HCT116 (cell line): ENCODE results near the gene APBB2. TPM values are rescaled to one million over a fixed set of nuclear protein-coding genes. Genes with fewer than 3 reads are reported as not detected.

Experiments
- ATAC-seq: fragments of 200-7000 bp; cut with Tn5 transposase; 2 replicates; pipeline ENCODE4 v1.9.1; 2020; ENCODE audit warnings: mild to moderate bottlenecking, moderate library complexity
- BruUV-seq: library from RNA; stranded (reverse); fragments of 400-500 nt; replicated peaks from 2 replicates; lab custom pipeline; 2021; lab: Mats Ljungman, UMichigan
- CTCF ChIA-PET: fragments of 300-600 bp; sonication (Branson Sonifier 250); formaldehyde crosslinking; loops from one replicate; lab custom pipeline; 2021; ENCODE audit warnings: antibody characterized with exemption; lab: Charles Lee
- POLR2A ChIA-PET: fragments of 300-600, 350-600 bp; sonication (Branson Sonifier 250); formaldehyde crosslinking; loops from one replicate; lab custom pipeline; 2021; ENCODE audit warnings: antibody characterized with exemption; lab: Charles Lee
- RAD21 ChIA-PET, 2 experiments: fragments of 300-600 bp; sonication (Branson Sonifier 250); formaldehyde crosslinking; loops; one replicate each; lab custom pipeline; 2023; ENCODE audit warnings: low total read pairs in 2 of 2; ENCODE audit not compliant: uncharacterized antibody in 2 of 2, unreplicated experiment in 2 of 2, low non-redundant PET in 1 of 2; lab: Charles Lee
- DNase-seq: peaks from one replicate; pipeline ENCODE4 v3.0.0-alpha.2; 2010; ENCODE audit warnings: low read depth, low spot score
- H2AFZ ChIP-seq: fragments of 200-600 bp; shearing (Covaris generic), sonication (generic); 2 replicates; pipeline ENCODE4 v1.6.1; 2017; ENCODE audit warnings: low read depth, mixed run types, mixed read lengths, antibody characterized with exemption, low read length; ENCODE audit not compliant: poor library complexity, severe bottlenecking
- H3K27ac ChIP-seq: 2 replicates; pipeline ENCODE4 v1.5.1; 2012; ENCODE audit warnings: low read depth, low read length
- H3K27me3 ChIP-seq: fragments of 200-600 bp; sonication (generic); 2 replicates; pipeline ENCODE4 v1.6.1; 2016; ENCODE audit warnings: mixed run types, low read length, mixed read lengths; ENCODE audit not compliant: insufficient read depth
- H3K36me3 ChIP-seq, 2 experiments: fragments of 200-500 bp in 1 of 2; fragments of 200-600 bp in 1 of 2; sonication (Bioruptor generic) in 1 of 2; sonication (generic) in 1 of 2; 2 replicates each; pipeline versions ENCODE4 v1.5.1 to v1.6.1; 2014 to 2016; ENCODE audit warnings: low read length in 2 of 2, inconsistent platforms in 1 of 2, mixed read lengths in 1 of 2, mixed run types in 1 of 2; ENCODE audit not compliant: insufficient read depth in 2 of 2, control insufficient read depth in 1 of 2
- H3K4me1 ChIP-seq, 2 experiments: fragments of 200-600 bp in 1 of 2; sonication (generic) in 1 of 2; 2 replicates each; pipeline versions ENCODE4 v1.5.1 to v1.6.1; 2012 to 2017; ENCODE audit warnings: low read length in 2 of 2, inconsistent platforms in 1 of 2, mild to moderate bottlenecking in 1 of 2, mixed read lengths in 1 of 2, mixed run types in 1 of 2, moderate library complexity in 1 of 2; ENCODE audit not compliant: insufficient read depth in 2 of 2, control insufficient read depth in 1 of 2
- H3K4me2 ChIP-seq: fragments of 200-600 bp; sonication (generic); 2 replicates; pipeline ENCODE4 v1.6.1; 2017; ENCODE audit warnings: mixed run types, low read length, mixed read lengths
- H3K4me3 ChIP-seq, 2 experiments: fragments of 200-600 bp in 1 of 2; sonication (generic) in 1 of 2; replicated peaks in 1 of 2; 2 replicates each; pipeline ENCODE4 v1.5.1; 2011 to 2016; ENCODE audit warnings: low read length in 2 of 2, control low read depth in 1 of 2, low read depth in 1 of 2, mild to moderate bottlenecking in 1 of 2, mixed read lengths in 1 of 2, mixed run types in 1 of 2
- H3K79me2 ChIP-seq: fragments of 200-600 bp; sonication (generic); 2 replicates; pipeline ENCODE4 v1.6.1; 2017; ENCODE audit warnings: mild to moderate bottlenecking, mixed run types, low read length, moderate library complexity, mixed read lengths; ENCODE audit not compliant: insufficient read depth
- H3K9ac ChIP-seq: fragments of 200-600 bp; sonication (generic); 2 replicates; pipeline ENCODE4 v1.6.1; 2016; ENCODE audit warnings: low read length, mixed read lengths
- H3K9me2 ChIP-seq: fragments of 200-600 bp; sonication (generic), shearing (Covaris generic); 2 replicates; pipeline ENCODE4 v1.6.1; 2017; ENCODE audit warnings: mixed run types, mild to moderate bottlenecking, moderate library complexity; ENCODE audit not compliant: insufficient read depth
- H3K9me3 ChIP-seq, 2 experiments: fragments of 200-500 bp in 1 of 2; fragments of 200-600 bp in 1 of 2; sonication (Bioruptor generic) in 1 of 2; sonication (generic) in 1 of 2; 2 replicates each; pipeline ENCODE4 v1.6.1; 2014 to 2017; ENCODE audit warnings: low read length in 2 of 2, mixed read lengths in 2 of 2, inconsistent platforms in 1 of 2, low read depth in 1 of 2, mild to moderate bottlenecking in 1 of 2, mixed run types in 1 of 2, moderate library complexity in 1 of 2; ENCODE audit not compliant: control insufficient read depth in 1 of 2, insufficient read depth in 1 of 2
- H4K20me1 ChIP-seq: fragments of 200-600 bp; sonication (generic), shearing (Covaris generic); 2 replicates; pipeline ENCODE4 v1.6.1; 2017; ENCODE audit warnings: mixed run types, mild to moderate bottlenecking, moderate library complexity; ENCODE audit not compliant: insufficient read depth
- ATF3 ChIP-seq: IDR thresholded peaks from 2 replicates; pipeline ENCODE4 v1.6.1; 2012
- CBX3 ChIP-seq: IDR thresholded peaks from 2 replicates; pipeline ENCODE4 v1.6.1; 2012; ENCODE audit warnings: low read depth
- CEBPB ChIP-seq: IDR thresholded peaks from 2 replicates; pipeline ENCODE4 v1.6.1; 2012; ENCODE audit warnings: low read depth
- CTCF ChIP-seq, 3 experiments: fragments of 200-600 bp in 1 of 3; sonication (generic) in 1 of 3; IDR thresholded peaks in 2 of 3; conservative IDR thresholded peaks in 1 of 3; 2 replicates each; pipeline ENCODE4 v1.5.1; 2012 to 2017; ENCODE audit warnings: low read depth in 2 of 3, low read length in 2 of 3, antibody characterized with exemption in 1 of 3, borderline replicate concordance in 1 of 3, control low read depth in 1 of 3, mild to moderate bottlenecking in 1 of 3, mixed read lengths in 1 of 3, mixed run types in 1 of 3, moderate library complexity in 1 of 3; ENCODE audit not compliant: insufficient read depth in 1 of 3
- EGR1 ChIP-seq: IDR thresholded peaks from 2 replicates; pipeline ENCODE4 v1.6.1; 2012; ENCODE audit warnings: low read depth
- ELF1 ChIP-seq: IDR thresholded peaks from 2 replicates; pipeline ENCODE4 v1.6.1; 2012; ENCODE audit warnings: low read depth, borderline replicate concordance
- EZH2 ChIP-seq: fragments of 200-600 bp; sonication (generic); IDR thresholded peaks from 2 replicates; pipeline ENCODE4 v1.6.1; 2017; ENCODE audit warnings: antibody characterized with exemption, mixed run types
- EZH2phosphoT487 ChIP-seq: fragments of 200-600 bp; IDR thresholded peaks from 2 replicates; pipeline ENCODE4 v1.6.1; 2018; ENCODE audit warnings: antibody characterized with exemption, borderline replicate concordance
- FOSL1 ChIP-seq: IDR thresholded peaks from 2 replicates; pipeline ENCODE4 v1.6.1; 2012; ENCODE audit warnings: low read depth
- JUND ChIP-seq: IDR thresholded peaks from 2 replicates; pipeline ENCODE4 v1.6.1; 2012
- MAX ChIP-seq: IDR thresholded peaks from 2 replicates; pipeline ENCODE4 v1.6.1; 2012
- POLR2A ChIP-seq: IDR thresholded peaks from 2 replicates; pipeline ENCODE4 v1.7.0; 2011; ENCODE audit warnings: borderline replicate concordance; ENCODE audit not compliant: insufficient read depth, insufficient read length; ENCODE audit errors: extremely low read depth
- POLR2AphosphoS5 ChIP-seq: IDR thresholded peaks from 2 replicates; pipeline ENCODE4 v1.6.1; 2011; ENCODE audit warnings: mild to moderate bottlenecking, low read depth, low read length, moderate library complexity
- SIN3A ChIP-seq: IDR thresholded peaks from 2 replicates; pipeline ENCODE4 v1.6.1; 2012; ENCODE audit warnings: low read depth
- SP1 ChIP-seq: IDR thresholded peaks from 2 replicates; pipeline ENCODE4 v1.6.1; 2012; ENCODE audit warnings: low read depth
- SRF ChIP-seq: IDR thresholded peaks from 2 replicates; pipeline ENCODE4 v1.6.1; 2012; ENCODE audit warnings: low read depth
- TCF7L2 ChIP-seq: IDR thresholded peaks from 2 replicates; pipeline ENCODE4 v1.7.0; 2011; ENCODE audit warnings: borderline replicate concordance, inconsistent platforms; ENCODE audit not compliant: insufficient read depth, insufficient read length; ENCODE audit errors: extremely low read depth
- YY1 ChIP-seq: IDR thresholded peaks from 2 replicates; pipeline ENCODE4 v1.6.1; 2011; ENCODE audit warnings: low read length, low read depth, moderate library complexity, mild to moderate bottlenecking; ENCODE audit not compliant: insufficient replicate concordance; ENCODE audit errors: extremely low read depth
- ZFX ChIP-seq: fragments of 450-650 bp; IDR thresholded peaks from 2 replicates; pipeline ENCODE4 v1.6.1; 2017
- ZNF274 ChIP-seq: fragments of 200-500 bp; sonication (Bioruptor generic); IDR thresholded peaks from 2 replicates; pipeline ENCODE4 v1.6.1; 2014; ENCODE audit warnings: mild to moderate bottlenecking, low read depth, low read length, inconsistent platforms
- intact Hi-C: fragments of 100-400 bp; cut with micrococcal nuclease; formaldehyde crosslinking; loops from 2 replicates; pipeline ENCODE4 v1.10.0; 2022
- total RNA-seq: library from RNA; stranded (reverse); gene quantifications from one replicate; pipeline ENCODE4 v1.2.1, GENCODE V29; 2021; ENCODE audit not compliant: unreplicated experiment

APBB2 gene
- total RNA-seq, 1 experiment from 2014 or later: 72.5 TPM

- H3K27me3 ChIP-seq: no peaks in the 10 kb centered on the region
- POLR2A ChIA-PET: no interaction called here
- TF ChIP-seq FOSL1: no peak
- no peak for TF ChIP-seq TCF7L2
- TF ChIP-seq EZH2: no peak
- TF ChIP-seq ELF1: no peak
- no peak for TF ChIP-seq POLR2A
- no peak for TF ChIP-seq EZH2phosphoT487
- no peak for TF ChIP-seq CBX3
- TF ChIP-seq MAX: no peak
- TF ChIP-seq ATF3: no peak
- no peak for TF ChIP-seq JUND
- no peak for TF ChIP-seq YY1
- no peak for TF ChIP-seq ZNF274
- no peak for TF ChIP-seq SIN3A
- no peak for TF ChIP-seq POLR2AphosphoS5
- TF ChIP-seq ZFX: no peak
- no peak for TF ChIP-seq EGR1
- TF ChIP-seq CEBPB: no peak
- no peak for TF ChIP-seq SP1
- no peak for TF ChIP-seq SRF
- TF ChIP-seq CTCF (IDR thresholded peaks at IDR 0.05 in 2 of 3, conservative IDR thresholded peaks at IDR 0.05 in 1 of 3; ENCODE audit: borderline replicate concordance in 1 of 3, insufficient read depth in 1 of 3, low read depth in 2 of 3, low read length in 2 of 3): no peak
These were observed 31.6 kb upstream of the APBB2 start for GRCh38 chr4:41245983-41246382.

More at GRCh38 chr4:41245983-41246382, 31.6 kb upstream of the APBB2 start:
- Histone ChIP-seq H4K20me1 (no peaks in the 10 kb centered on the region), H3K9me2 (no peaks in the 10 kb centered on the region), H3K4me2 (no peak overlapping the region), H3K9ac (no peak overlapping the region), H2AFZ (no peak overlapping the region), H3K27ac (no peak overlapping the region), H3K4me3 (no peak overlapping the region), H3K36me3 (no peaks in the 10 kb centered on the region), H3K4me1 (no peaks in the 10 kb centered on the region), H3K79me2 (no peaks in the 10 kb centered on the region), H3K9me3 (no peaks in the 10 kb centered on the region)
- ChIA-PET RAD21 (no interaction called here), CTCF (no interaction called here)
- intact Hi-C loops: no loop called here
- BruUV-seq: no TSS peak
- no peak for DNase-seq
- ATAC-seq: no peak
